ENCODE data around the gene ZNF266.

ZNF266 gene

GRCh38 chr19:9453953-9454352 lies 18.6 kb upstream of the ZNF266 start:
- DNase-seq (ENCODE audit: low read depth), result no peak
- no peak for TF ChIP-seq CTCF (IDR thresholded peaks at IDR 0.05; ENCODE audit: control insufficient read depth, extremely low read depth, insufficient read depth)
- H3K4me3 ChIP-seq (ENCODE audit: low read depth, low read length), result no peak overlapping the region

GRCh38 chr19:9445037-9445436 lies 9.7 kb upstream of the ZNF266 start:
- DNase-seq (ENCODE audit: low read depth), result no peak

GRCh38 chr19:9436358-9436757 lies 985 bp upstream of the ZNF266 start:
- H3K4me3 ChIP-seq (ENCODE audit: low read depth, low read length), result peak overlapping the region; percentile 73
- no peak for DNase-seq (ENCODE audit: low read depth)
- TF ChIP-seq CTCF (IDR thresholded peaks at IDR 0.05; ENCODE audit: control insufficient read depth, extremely low read depth, insufficient read depth), result no peak

More at GRCh38 chr19:9445037-9445436, 9.7 kb upstream of the ZNF266 start:
- no peak overlapping the region for H3K4me3 ChIP-seq (ENCODE audit: low read depth, low read length)
- no peak for TF ChIP-seq CTCF (IDR thresholded peaks at IDR 0.05; ENCODE audit: control insufficient read depth, extremely low read depth, insufficient read depth)

GRCh38 chr19:9431475-9431874 lies 3.9 kb downstream of the ZNF266 start:
- no peak for DNase-seq (ENCODE audit: low read depth)

GRCh38 chr19:9430444-9430843 lies 4.9 kb downstream of the ZNF266 start:
- TF ChIP-seq CTCF (IDR thresholded peaks at IDR 0.05; ENCODE audit: control insufficient read depth, extremely low read depth, insufficient read depth), result no peak
- H3K4me3 ChIP-seq (ENCODE audit: low read depth, low read length), result no peak overlapping the region
- no peak for DNase-seq (ENCODE audit: low read depth)

More at GRCh38 chr19:9431475-9431874, 3.9 kb downstream of the ZNF266 start:
- no peak overlapping the region for H3K4me3 ChIP-seq (ENCODE audit: low read depth, low read length)
- peak; percentile 55 for TF ChIP-seq CTCF (IDR thresholded peaks at IDR 0.05; ENCODE audit: control insufficient read depth, extremely low read depth, insufficient read depth)

- no peak for DNase-seq (ENCODE audit: low read depth)
- no peak for TF ChIP-seq CTCF (IDR thresholded peaks at IDR 0.05; ENCODE audit: control insufficient read depth, extremely low read depth, insufficient read depth)
Measured at GRCh38 chr19:9427941-9428340, 7.4 kb downstream of the ZNF266 start.

GRCh38 chr19:9413240-9413954 lies 22.0 kb downstream of the ZNF266 start:
- H3K4me3 ChIP-seq (ENCODE audit: low read depth, low read length), result no peak overlapping the region
- no peak for TF ChIP-seq CTCF (IDR thresholded peaks at IDR 0.05; ENCODE audit: control insufficient read depth, extremely low read depth, insufficient read depth)
- no peak for DNase-seq (ENCODE audit: low read depth)

More at GRCh38 chr19:9427941-9428340, 7.4 kb downstream of the ZNF266 start:
- no peak overlapping the region for H3K4me3 ChIP-seq (ENCODE audit: low read depth, low read length)
